Right atrium auricular region (tissue), 2 donors: ENCODE results near the gene PKN2. TPM values are rescaled to one million over a fixed set of nuclear protein-coding genes. Genes with fewer than 3 reads are reported as not detected.
"Not testable (repeated sequence)": the region's sequence is repeated elsewhere in the genome, so short reads cannot be mapped to it uniquely, and the experiment has no call there.

ENCODE experiments used
- DNase-seq: peaks from one replicate; pipeline ENCODE4 v3.0.0-alpha.2; 2019; ENCODE audit warnings: low spot score
- H3K27ac ChIP-seq, 2 donors: fragments of 200-600 bp; sonication (generic); 1 replicate in 1 of 2; 2 replicates in 1 of 2; pipeline ENCODE4 v1.5.1; 2016 to 2019
- H3K27me3 ChIP-seq, 2 donors: fragments of 200-600 bp; sonication (generic); one replicate each; pipeline versions ENCODE4 v1.5.1 to v1.6.0; 2017 to 2019
- H3K36me3 ChIP-seq: fragments of 200-600 bp; sonication (generic); one replicate; pipeline ENCODE4 v1.5.1; 2016
- H3K4me1 ChIP-seq, 2 donors: fragments of 200-600 bp; sonication (generic); one replicate each; pipeline versions ENCODE4 v1.5.1 to v1.6.0; 2017 to 2019
- H3K4me3 ChIP-seq, 2 donors: fragments of 200-600 bp; sonication (generic); 1 replicate in 1 of 2; 2 replicates in 1 of 2; pipeline ENCODE4 v1.5.1; 2017 to 2019; ENCODE audit warnings: mild to moderate bottlenecking in 1 of 2, moderate library complexity in 1 of 2
- H3K9me3 ChIP-seq, 2 donors: fragments of 200-600 bp; sonication (generic); one replicate each; pipeline ENCODE4 v1.5.1; 2019
- total RNA-seq, 2 donors: library from RNA; depleted of rRNA; stranded (reverse); fragments of >200 nt; gene quantifications; one replicate each; pipeline ENCODE4 v1.1.0, GENCODE V29; 2016
- TF ChIP-seq, protein P1 (sequence below), 2 donors: fragments of 200-600 bp; sonication (generic); IDR thresholded peaks; one replicate each; pipeline ENCODE4 v1.5.1; 2019; ENCODE audit warnings: antibody characterized with exemption in 2 of 2

PKN2 gene
- total RNA-seq, 2 donors from 2014 or later: 21.7 to 24.9 TPM

DNA sequence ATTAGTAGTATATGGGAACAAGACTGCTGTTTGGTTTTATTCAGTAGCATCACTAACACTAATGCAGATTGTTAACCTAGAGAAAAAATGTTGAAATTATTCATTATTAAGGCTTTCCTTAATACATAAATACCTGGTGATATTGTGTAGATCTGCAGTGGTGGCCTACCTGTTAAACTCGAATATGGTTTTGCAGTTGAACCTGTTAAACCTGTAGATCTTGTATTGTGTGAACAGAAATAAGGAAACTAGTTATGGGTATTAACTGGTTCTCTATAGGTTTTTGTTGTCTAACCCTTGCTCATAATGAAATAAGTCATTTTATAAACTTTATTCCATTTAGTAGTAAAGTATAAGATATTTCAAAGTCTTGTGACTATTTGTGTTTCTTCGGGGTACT is 23.9 kb downstream of the PKN2 start:
- H3K36me3 ChIP-seq: peaks cover 3% of the 10 kb centered on the region
- no peaks in the 10 kb centered on the region for H3K4me1 ChIP-seq
- TF ChIP-seq, protein P1, sequence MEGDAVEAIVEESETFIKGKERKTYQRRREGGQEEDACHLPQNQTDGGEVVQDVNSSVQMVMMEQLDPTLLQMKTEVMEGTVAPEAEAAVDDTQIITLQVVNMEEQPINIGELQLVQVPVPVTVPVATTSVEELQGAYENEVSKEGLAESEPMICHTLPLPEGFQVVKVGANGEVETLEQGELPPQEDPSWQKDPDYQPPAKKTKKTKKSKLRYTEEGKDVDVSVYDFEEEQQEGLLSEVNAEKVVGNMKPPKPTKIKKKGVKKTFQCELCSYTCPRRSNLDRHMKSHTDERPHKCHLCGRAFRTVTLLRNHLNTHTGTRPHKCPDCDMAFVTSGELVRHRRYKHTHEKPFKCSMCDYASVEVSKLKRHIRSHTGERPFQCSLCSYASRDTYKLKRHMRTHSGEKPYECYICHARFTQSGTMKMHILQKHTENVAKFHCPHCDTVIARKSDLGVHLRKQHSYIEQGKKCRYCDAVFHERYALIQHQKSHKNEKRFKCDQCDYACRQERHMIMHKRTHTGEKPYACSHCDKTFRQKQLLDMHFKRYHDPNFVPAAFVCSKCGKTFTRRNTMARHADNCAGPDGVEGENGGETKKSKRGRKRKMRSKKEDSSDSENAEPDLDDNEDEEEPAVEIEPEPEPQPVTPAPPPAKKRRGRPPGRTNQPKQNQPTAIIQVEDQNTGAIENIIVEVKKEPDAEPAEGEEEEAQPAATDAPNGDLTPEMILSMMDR (IDR thresholded peaks at IDR 0.05): no peak
- no peaks in the 10 kb centered on the region for H3K27me3 ChIP-seq
- no peak overlapping the region for H3K4me3 ChIP-seq
- H3K27ac ChIP-seq: no peak overlapping the region
- no peaks in the 10 kb centered on the region for H3K9me3 ChIP-seq
- DNase-seq: no peak

DNA sequence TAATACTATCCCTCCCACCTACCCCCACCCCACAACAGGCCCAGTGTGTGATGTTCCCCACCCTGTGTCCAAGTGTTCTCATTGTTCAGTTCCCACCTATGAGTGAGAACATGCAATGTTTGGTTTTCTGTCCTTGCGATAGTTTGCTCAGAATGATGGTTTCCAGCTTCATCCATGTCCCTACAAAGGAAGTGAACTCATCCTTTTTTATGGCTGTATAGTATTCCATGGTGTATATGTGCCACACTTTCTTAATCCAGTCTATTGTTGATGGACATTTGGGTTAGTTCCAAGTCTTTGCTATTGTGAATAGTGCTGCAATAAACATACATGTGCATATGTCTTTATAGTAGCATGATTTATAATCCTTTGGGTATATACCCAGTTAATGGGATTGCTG is 28.8 kb downstream of the PKN2 start:
- H3K4me1 ChIP-seq: not testable (repeated sequence)

DNA sequence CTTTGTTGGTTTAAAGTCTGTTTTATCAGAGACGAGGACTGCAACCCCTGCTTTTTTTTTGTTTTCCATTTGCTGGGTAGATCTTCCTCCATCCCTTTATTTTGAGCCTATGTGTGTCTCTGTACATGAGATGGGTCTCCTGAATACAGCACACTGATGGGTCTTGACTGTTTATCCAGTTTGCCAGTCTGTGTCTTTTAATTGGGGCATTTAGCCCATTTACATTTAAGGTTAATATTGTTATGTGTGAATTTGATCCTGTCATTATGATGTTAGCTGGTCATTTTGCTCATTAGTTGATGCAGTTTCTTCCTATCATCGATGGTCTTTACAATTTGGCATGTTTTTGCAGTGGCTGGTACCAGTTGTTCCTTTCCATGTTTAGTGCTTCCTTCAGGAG is 32.5 kb downstream of the PKN2 start:
- H3K4me3 ChIP-seq, H3K27me3 ChIP-seq, DNase-seq, H3K4me1 ChIP-seq, H3K9me3 ChIP-seq, H3K27ac ChIP-seq, H3K36me3 ChIP-seq: not testable (repeated sequence)

More for the DNA sequence above, 28.8 kb downstream of the PKN2 start:
- H3K36me3 ChIP-seq, H3K9me3 ChIP-seq, H3K27ac ChIP-seq, H3K27me3 ChIP-seq, H3K4me3 ChIP-seq, DNase-seq: not testable (repeated sequence)

DNA sequence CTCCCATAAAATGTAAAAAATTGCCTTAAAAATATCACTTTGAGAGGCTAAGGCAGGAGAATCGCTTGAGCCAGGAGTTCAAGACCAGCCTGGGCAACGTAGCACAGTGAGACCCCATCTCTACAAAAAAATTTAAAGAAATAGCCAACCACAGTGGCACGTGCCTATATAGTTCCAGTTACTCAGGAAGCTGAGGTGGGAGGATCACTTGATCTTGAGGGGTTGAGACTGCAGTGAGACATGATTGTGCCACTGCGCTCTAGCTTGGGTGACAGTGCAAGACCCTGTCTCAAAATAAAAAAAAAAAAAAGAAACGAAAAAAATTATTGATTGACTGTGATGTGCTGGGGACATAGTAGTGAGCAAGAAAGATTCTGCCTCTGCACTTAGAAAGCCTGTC is 38.4 kb downstream of the PKN2 start:
- no peaks in the 10 kb centered on the region for H3K36me3 ChIP-seq
- no peak overlapping the region for H3K4me3 ChIP-seq
- no peaks in the 10 kb centered on the region for H3K27me3 ChIP-seq
- no peaks in the 10 kb centered on the region for H3K4me1 ChIP-seq
- TF ChIP-seq, protein P1 (IDR thresholded peaks at IDR 0.05): no peak
- no peak for DNase-seq
- no peak overlapping the region for H3K27ac ChIP-seq
- no peaks in the 10 kb centered on the region for H3K9me3 ChIP-seq

DNA sequence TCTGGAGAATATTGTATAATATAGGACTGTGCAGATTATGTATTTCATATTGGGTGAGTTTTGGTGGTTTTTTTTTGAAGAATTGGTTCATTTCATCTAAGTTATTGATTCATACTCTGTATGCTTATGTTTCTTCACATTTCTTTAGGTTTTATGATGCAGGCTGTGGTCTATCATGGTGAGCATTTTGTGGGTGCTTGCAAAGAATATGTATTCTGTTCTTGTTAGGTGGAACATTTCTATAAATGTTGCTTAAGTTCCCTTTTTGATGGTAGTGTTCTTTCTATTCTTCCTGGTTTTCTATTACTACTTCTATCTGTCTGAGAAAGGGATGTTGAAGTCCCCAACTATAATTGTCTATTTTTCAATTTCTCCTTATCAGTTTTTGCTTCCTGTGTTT is 42.6 kb downstream of the PKN2 start:
- TF ChIP-seq, protein P1 (IDR thresholded peaks at IDR 0.05): no peak
- H3K9me3 ChIP-seq: no peaks in the 10 kb centered on the region
- H3K27me3 ChIP-seq: no peaks in the 10 kb centered on the region
- no peak overlapping the region for H3K27ac ChIP-seq
- H3K4me3 ChIP-seq: no peak overlapping the region
- peaks cover 0 to 20% of the 10 kb centered on the region in 2 donors for H3K4me1 ChIP-seq
- DNase-seq: no peak
- no peaks in the 10 kb centered on the region for H3K36me3 ChIP-seq

DNA sequence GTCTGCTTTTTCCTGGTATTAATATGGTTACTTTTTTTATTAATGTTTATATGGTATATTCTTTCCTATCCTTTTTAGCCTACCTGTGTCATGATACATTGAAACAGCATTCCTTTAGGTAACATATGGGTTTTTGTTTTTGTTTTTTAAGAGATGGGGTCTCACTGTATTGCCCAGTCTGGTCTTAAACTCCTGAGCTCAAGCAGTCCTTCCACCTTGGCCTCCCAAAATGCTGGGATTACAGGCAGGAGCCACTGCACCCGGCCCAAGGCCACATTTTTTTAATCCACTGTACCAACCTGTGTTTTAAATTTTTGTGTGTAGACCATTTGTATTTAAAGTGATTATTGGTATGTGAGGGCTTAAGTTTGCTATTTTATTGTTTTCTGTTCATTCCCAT is 43.1 kb downstream of the PKN2 start:
- Histone ChIP-seq H3K27me3 (no peaks in the 10 kb centered on the region), H3K9me3 (no peaks in the 10 kb centered on the region), H3K4me1 (peaks cover 0 to 25% of the 10 kb centered on the region in 2 donors), H3K4me3 (no peak overlapping the region), H3K36me3 (no peaks in the 10 kb centered on the region), H3K27ac (no peak overlapping the region)
- TF ChIP-seq, protein P1 (IDR thresholded peaks at IDR 0.05): no peak
- DNase-seq: no peak

DNA sequence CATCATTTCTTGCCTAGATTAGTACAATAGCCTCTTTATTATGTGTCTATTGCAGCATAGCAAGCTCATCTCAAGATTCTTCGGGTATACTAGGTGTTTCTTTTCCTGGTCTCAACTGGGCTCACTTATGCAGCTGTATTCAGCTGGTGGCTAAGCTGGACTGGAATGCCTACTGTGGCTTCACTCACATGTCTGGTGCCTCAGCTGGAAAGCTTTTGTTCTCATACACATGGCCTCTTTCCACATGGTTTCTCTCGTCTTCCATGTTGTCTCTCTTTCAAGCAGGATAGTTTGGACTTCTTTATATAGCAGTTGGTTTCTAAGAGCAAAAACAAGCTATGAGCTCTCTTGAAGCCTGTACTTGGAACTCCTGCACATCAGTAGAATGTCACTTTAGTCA is 45.2 kb downstream of the PKN2 start:
- no peak overlapping the region for H3K27ac ChIP-seq
- H3K27me3 ChIP-seq: no peaks in the 10 kb centered on the region
- H3K4me3 ChIP-seq: no peak overlapping the region
- no peaks in the 10 kb centered on the region for H3K9me3 ChIP-seq
- DNase-seq: no peak
- TF ChIP-seq, protein P1 (IDR thresholded peaks at IDR 0.05): no peak
- peaks cover 0 to 26% of the 10 kb centered on the region in 2 donors for H3K4me1 ChIP-seq
- no peaks in the 10 kb centered on the region for H3K36me3 ChIP-seq
